GM19324 (cell line): ENCODE data around the gene NADK.

Source experiments
- ATAC-seq: cut with Tn5 transposase; IDR thresholded peaks from one replicate; pipeline ENCODE4 v1.9.1; 2021; ENCODE audit warnings: mild to moderate bottlenecking, moderate library complexity; ENCODE audit not compliant: unreplicated experiment, low FRiP score

Gene NADK

DNA sequence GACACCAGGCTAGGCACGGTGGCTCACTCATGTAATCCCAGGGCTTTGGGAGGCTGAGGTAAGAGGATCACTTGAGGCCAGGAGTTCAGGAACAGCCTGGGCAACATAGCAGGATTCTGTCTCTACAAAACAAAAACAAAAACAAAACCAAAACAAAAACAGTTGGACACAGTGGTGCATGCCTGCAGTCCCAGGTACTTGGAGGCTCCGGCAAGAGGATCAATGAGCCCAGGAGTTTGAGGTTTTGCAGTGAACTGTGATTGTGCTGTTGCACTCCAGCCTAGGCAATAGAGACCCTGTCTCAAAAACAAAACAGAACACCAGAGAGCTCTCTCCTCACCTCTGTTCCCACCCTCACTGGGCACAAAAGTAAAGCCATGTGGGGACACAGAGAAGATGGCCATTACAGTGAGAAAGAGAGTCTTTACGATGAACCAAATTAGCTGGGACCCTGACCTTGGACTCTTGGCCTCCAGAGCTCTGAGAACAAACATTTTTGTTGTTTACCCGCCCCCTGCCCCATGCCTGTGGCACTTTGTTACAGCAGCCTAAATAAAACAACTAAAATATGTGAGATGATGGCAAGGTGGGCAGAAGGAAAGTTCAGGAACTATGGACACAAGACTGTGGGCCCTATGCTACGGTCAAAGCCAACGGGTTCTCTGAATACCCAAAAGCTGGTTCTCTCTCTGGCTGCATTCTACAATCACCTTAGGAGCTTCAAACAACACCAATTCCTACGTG lies 9.8 kb downstream of the NADK start:
- ATAC-seq, result no peak

DNA sequence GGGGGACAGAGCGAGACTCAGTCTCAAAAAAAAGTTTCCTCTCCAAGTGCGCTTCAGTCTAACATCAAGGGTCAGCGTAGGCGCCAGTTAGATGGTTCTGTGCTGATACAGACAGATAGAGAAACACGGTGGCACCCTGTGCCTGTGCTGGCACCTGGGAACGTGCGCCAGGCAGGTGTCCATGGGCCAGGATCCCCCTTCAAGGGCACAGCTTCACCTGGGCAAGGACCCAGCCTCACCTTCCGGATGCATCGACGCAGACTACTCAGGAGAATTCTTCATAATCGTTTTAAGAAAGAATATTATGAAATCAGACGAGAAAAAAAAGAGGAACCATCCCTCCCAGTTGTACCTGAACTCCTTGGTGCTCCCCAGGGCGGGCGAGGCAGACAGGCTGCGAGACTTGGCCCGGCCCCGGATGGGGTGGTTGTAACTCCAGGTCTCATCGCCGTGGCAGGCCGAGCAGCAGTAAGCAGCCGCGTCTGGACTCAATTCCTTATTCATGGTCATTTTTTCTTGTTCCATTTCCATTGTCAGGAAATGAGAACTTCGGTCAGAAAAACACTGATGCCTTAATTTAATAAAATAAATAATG lies 13.3 kb downstream of the NADK start:
- ATAC-seq, result no peak

DNA sequence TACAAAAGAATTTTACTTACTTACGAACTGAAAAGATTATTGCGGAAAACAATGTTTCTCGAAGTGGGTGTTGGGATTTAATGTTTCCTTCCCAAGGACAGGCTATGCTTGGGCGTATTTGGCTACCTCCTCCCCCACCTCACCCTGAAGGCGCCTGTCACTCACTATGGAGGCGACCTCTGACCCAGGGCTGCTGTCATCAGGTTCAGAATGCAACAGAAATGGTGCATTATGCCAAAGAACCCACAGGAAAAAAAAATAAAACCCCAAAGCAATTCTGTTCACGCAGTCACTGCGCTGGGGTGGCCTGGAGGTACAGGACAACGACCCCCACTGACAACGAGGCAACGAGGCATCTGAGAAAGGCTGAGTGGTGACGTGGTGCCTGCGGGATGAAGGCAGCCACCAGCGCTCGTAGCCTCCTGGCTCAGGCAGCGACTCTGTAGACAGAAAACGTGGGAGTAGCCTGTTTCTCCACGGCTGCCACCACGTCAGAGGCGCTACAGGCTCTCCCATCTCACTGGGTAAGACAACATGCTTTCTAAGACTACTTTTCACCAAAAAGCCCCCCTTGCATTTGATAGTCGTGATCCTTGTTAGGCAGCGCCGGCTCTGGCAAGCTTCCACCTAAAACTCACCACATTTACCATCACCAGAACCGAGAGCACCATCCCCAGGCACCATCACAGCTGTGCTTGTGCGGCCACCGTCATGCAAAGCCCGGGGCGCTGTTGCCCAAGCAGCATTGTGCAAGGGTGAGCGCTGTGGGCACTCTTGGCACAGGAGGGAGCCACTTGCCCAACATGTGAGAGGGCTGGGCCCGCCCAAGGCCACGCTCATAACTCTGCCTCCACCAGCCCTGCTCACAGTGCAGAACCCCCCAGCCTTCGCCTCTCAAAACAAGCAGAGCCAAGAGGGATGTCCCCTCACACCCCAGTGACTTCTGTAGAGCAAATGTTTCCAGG lies 14.3 kb downstream of the NADK start:
- no peak for ATAC-seq

DNA sequence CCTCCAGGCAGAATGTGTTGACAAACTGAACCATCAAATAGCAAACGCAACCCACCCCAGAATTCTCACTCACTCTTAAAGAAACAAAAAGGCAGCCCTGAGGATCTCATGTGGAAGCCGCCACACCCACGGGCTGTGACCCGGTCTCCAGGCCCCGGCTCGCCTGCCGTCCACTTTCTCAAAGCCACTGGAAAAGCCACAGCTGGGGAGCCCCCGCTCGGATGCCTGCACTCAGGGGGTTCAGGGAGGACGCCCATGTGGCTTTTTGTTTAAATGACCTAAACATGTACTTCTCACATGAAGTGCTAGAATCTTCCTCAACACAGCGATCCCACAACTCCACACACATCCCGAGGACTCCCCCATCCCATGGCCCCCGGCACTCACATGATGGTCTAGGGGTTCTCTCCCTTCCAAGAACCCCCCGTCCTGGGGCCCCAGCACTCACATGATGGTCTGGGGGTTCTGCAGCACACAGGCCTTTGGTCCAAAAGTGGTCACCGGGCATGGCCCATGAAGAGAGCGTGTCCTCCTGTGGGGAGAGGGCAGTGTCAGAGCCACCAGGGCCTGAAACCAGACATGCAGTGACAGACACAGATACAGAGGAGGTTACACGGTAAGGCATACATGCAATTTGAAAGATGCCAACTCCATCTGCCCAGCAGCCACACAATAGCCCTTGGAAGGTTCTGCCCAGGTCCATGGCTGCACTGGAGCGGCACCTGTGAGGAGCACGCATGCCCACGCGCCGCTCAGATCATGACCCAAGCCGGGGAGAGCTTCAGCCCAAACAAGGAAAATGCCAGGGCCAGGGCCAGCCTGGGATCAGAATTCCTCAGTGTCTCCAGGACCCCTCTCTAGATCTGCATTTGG lies 16.5 kb downstream of the NADK start:
- no peak for ATAC-seq

DNA sequence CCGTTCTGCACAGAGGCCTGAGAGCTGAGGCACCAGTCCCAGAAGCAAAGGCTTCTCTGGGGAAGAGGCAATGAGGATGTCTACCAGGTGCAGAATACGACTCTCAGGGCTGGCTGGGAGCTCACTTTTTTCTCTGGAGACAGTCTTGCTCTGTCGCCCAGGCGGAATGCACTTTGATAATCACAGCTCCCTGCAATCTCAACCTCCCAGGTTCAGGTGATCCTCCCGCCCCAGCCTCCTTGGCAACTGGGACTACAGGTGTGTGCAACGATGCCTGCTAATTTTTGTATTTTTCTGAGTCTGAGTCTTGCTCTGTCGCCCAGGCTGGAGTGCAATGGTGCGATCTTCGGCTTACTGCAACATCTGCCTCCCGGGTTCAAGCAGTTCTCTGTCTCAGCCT lies 17.6 kb downstream of the NADK start:
- no peak for ATAC-seq

DNA sequence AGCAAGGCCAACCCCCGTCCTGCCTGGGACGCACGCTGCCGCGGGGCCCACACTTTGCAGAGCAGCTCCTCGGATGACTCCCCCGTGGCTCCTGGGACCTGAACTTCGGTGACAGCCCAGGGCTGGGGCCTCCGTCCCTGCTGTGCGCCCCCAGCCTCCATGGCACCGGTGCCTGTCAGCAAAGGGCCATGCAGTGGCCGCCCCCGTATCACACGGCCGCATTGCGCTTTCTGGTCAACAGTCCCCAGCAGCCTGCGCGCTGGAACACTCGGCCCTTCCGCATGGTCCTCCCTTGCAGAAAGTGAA lies 18.0 kb downstream of the NADK start:
- ATAC-seq, result no peak

DNA sequence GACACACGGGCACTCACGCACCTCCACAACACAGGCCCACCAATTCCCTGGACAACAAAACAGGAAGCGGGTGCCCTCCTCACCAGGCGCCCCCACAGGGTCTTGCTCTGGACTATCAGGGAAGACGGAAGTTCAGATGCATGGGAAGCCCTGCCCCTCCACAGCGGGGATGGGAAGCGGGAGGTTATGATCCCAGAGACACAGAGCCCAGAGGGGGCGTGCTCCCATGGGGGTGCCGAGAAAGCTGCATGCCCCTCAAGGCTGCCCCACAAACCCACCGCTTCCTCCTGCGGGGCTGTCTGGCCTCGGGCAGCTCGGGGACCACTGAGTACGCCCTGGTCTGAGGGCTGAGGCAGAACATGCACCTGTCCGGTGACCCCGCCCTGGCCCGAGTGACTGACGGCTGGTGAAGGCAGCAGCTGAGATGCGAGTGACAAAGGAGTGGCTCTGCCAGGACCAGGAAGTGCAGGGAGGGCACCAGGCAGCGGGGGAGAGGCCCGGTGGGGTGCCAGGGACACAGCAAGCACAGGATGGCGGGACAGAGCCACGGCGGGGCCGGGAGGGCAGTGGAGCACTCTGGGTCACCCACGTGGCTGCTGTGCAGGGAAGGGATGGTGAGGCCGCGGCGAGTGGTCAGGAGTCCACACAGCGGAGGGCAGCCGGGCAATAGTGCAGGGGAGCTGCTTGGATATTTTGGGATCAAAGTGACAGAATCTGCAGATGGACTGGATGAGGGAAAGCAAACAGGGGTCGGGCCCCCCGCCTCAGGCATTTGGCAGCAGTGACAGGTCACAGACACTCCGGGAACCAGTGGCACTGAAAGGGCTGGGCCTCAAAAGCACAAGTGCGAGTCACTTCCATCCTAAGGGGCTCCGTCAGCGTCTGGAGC lies 18.6 kb downstream of the NADK start:
- no peak for ATAC-seq

DNA sequence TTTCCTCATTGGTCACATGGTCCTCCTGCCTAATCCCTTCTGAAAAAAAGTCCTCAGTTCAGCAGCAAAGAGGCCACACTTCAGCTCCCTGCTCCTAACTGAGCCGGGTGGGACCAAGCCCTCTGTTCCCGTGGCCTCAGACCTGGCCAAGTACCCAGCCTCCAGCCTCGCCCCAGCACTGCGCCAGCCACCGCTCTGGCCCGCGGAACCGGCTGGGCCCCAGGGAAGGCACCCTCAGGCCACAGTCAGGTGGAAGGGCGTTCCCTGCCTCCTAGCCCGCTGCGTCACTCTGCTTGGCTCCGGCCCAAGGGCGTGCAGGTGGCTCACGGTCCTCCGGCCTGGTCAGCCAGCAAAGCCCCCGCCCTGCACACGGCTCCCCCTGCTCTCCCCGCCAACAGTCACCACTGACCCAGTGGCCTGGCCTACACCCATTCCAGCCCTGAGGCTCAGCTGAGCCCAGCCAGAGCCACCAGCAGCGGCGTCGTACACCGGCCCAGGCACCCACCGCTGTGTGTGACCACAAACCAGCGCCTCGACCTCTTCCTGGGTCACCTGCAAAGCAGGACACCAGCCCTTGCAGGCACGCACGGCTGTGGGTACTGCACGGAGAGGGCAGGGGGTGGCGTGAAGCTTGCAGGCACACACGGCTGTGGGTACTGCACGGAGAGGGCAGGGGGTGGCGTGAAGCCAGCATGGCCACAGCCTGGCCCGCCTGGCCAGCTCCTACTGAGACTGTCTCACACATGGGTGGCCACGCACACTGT lies 19.4 kb downstream of the NADK start:
- ATAC-seq, result no peak

DNA sequence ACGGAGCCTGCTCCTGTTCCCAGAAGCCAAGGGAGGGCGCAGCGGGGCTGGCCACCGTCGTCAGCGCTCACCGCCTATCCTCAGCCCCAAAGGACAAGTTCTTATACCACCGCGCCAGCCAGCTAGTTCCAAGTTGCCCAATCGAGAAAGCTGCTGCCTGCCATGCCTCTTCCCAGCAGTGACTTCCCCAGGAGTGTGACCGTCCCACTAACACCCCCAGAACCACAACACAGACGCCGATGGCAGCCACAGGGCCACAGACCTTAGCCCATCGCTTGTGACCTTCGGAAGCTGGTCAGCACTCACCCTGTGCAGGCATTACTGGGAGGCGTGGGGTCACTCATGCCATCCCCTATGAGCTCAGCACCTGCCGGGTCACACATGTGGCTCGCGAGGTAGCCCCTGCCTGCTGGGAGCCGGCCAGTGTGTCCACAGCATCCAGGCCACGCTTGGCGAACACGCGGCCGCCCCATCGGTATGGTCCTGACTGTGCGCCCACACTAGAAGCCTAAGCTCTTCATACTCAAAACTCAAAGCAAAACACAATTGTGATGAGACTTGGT lies 20.1 kb downstream of the NADK start:
- ATAC-seq, result no peak

DNA sequence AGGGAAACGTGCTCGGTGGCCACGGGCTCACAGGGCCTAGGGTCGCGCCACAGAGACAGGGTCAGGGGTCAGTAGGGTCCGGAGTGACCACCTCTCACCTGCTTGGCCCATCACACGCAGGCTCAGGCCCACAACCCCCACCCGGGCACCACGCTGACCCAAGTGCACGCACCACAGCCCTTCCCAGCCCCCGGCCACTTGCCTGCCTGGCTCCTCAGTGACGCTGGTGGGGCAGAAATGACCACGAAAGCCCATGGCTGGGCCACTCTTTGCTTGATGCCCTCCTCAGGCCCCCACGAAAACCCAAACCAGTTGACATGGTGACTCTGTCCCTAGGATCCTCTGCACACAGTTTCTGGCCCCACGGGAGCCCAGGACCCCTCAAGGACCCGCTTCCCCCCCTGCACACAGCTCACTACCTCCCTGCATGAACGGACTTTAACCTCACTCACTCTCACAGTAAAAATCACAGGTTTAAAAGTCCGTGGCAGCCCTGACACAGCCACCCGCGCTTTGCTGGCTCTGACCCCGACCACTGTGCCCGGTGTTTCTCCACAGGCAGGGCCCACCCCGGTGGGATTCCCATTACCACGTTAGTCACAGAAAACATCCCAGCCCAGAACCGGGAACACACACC lies 20.7 kb downstream of the NADK start:
- no peak for ATAC-seq

DNA sequence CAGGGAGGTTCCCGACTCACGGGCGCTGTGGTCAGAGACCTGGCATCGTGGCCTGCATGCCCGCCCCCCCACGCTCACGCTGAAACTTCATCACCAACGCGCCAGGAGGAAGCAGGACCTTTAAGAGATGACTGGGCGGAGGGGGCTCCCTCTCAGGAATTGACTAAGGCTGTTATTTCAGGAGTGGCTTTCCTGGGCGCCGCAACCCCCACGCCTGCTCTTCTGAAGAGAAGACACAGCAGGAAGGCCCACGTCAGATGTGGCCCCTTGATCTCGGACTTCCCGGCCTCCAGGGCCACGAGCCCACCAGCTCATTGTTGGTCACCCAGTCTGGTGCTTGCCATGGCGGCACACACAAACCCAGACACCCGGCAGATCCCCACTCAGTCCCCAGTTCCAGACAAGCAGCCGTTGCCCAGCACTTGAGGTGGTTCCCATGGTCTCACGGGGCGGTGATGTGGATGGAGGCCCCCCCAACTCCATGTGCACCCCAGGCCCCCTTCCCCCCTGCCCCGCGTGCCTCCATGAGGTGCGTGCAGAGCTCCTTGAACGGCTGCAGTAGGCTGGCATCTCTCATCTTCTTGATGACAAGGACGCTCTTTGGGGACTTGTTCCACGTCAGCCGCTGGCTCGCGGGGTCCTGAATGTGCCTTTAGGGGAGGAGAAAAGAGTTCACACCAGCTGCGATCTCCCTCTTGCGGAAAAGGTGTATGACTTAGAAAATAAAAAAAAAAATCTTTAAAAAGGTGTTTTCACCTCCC lies 21.4 kb downstream of the NADK start:
- ATAC-seq, result no peak

DNA sequence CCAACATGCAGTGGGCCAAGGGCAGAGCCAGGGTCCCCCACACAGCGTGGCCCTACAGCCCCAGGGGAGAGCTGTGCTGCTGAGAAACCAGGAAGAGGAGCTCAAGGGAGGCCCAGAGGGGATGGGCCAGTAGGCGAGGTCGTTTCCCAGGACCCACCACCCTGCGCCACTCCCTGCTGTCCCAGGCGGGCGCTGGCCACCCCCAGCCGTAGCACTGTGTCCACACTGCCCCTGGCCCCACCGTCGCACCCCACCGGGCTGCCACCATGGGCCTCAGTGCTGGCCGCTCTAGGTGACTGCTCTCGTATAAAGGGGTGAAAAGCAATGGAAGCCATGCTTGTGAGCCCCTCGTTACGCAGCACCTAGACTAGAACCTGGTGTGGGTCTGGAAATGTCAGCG lies 22.4 kb downstream of the NADK start:
- ATAC-seq, result no peak

DNA sequence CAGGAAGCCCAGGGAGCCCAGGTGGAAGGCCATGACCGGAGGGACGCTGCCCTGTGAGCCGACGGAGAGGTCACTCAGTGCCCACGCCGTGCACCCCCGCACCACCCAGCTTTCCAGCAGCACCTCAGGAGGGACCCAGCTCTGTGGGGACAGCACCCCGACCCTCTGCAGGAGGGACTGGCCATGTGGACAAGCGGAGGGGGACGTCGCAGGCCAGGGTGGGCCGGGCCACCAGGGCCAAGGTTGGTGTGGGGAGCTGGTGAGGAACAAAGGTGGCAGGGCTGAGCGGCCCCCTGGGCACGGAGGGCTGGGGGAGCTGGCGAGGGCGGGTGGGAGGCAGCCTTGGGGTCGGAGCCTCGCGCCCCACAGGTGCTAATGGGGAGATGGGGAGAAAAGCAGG lies 22.8 kb downstream of the NADK start:
- ATAC-seq, result no peak

DNA sequence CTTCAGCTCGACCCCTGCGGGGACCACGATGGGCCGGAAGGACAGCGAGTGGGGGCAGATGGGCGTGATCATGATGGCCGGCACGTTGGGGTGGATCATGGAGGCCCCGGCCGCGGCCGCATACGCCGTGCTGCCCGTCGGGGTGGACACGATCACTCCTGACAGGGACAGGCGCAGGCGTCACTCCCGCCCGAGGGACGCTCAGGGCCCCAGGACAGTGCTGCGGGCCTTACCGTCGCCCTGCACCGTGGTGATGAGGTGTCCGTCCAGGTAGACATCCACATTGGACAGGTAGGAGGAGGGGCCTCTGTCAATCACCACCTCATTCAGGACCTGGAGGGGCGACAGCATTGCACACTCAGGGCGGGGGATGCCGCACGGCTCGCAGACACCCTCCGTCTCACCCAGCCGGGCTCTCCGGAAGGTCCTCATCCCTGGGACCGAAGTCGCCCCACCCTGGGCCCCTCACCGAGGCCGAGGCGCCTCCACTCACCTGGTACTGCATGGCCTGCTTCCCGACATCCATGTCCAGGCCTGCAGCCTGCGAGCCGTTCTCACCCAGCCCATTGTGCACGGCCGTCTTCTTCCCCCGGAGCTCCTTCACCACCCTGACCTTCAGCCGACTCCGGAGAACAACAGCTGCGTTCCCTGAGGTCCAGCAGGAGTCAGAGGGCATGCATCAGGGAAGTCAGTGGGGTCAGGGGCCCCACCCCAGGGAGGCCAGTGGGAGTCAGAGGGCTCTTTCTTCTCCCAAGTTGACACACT lies 24.0 kb downstream of the NADK start:
- ATAC-seq, result no peak

DNA sequence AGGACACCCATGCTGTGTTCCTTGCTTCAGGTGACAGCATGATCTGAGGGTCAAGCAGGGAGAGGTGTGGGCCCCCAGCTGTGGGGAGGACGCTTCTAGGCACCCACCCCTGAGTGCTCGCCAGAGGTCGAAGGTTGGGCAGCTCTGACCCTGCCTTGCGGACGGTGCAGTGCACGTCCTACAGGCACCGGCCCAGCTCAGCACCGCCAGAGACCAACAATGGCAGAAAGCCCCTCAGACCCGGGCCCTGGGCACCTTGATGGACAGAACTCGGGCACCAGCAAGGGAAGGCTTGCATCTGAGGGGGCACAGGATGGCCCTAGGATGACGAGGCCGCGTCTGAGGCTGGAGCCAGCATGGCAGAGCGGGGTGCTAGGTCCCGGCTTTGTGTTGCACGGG lies 24.7 kb downstream of the NADK start:
- ATAC-seq, result no peak
